PC-3 (cell line): ENCODE data around the gene NUP43.

ENCODE experiments used
- CTCF ChIP-seq: fragments of 300-600 bp; sonication (generic); conservative IDR thresholded peaks from 2 replicates; pipeline ENCODE4 v1.5.1; 2017; ENCODE audit warnings: antibody characterized with exemption, low read depth, mild to moderate bottlenecking, low read length
- EZH2 ChIP-seq: fragments of 300-600 bp; sonication (generic); IDR thresholded peaks from one replicate; pipeline ENCODE4 v1.6.1; 2017; ENCODE audit warnings: antibody characterized with exemption, mild to moderate bottlenecking, low read length; ENCODE audit not compliant: unreplicated experiment

GRCh38 chr6:149728499-149729234 lies 17.7 kb downstream of the NUP43 start:
- TF ChIP-seq CTCF (no peak), EZH2 (no peak)
